ENCODE results near the gene BDH1.
"Not testable (repeated sequence)": the region's sequence is repeated elsewhere in the genome, so short reads cannot be mapped to it uniquely, and the experiment has no call there.

BDH1 gene

GRCh38 chr3:197480320-197480719, 75.4 kb downstream of the BDH1 start:
- H3K79me2 ChIP-seq (ENCODE audit: insufficient read depth, low read length): no peaks in the 10 kb centered on the region
- H2AFZ ChIP-seq (ENCODE audit: low read length): no peak overlapping the region
- TF ChIP-seq CTCF (conservative IDR thresholded peaks at IDR 0.05; ENCODE audit: low read length) (no peak), EZH2phosphoT487 (IDR thresholded peaks at IDR 0.05; ENCODE audit: borderline replicate concordance) (no peak)
- H3K36me3 ChIP-seq (ENCODE audit: insufficient read depth, low read length): no peaks in the 10 kb centered on the region
- no peak overlapping the region for H3K4me3 ChIP-seq (ENCODE audit: low read length, poor library complexity, severe bottlenecking)
- H3F3A ChIP-seq (ENCODE audit: low read depth): no peaks in the 10 kb centered on the region
- no peak overlapping the region for H3K9ac ChIP-seq (ENCODE audit: low read depth, low read length, poor library complexity, severe bottlenecking)
- H3K9me3 ChIP-seq (ENCODE audit: insufficient read depth, low read depth, low read length): no peaks in the 10 kb centered on the region
- H3K4me1 ChIP-seq (ENCODE audit: insufficient read depth, low read length, poor library complexity, severe bottlenecking): no peaks in the 10 kb centered on the region
- no peaks in the 10 kb centered on the region for H4K20me1 ChIP-seq (ENCODE audit: insufficient read depth, low read length, poor library complexity, severe bottlenecking)
- no peaks in the 10 kb centered on the region for H3K27me3 ChIP-seq (ENCODE audit: insufficient read depth, low read length, poor library complexity, severe bottlenecking)
- H3K9me2 ChIP-seq (replicated peaks; ENCODE audit: low read depth, low read length): no peaks in the 10 kb centered on the region
- H3K4me2 ChIP-seq (ENCODE audit: low read depth, low read length, poor library complexity, severe bottlenecking): no peak overlapping the region

- Histone ChIP-seq H3K4me1 (ENCODE audit: insufficient read depth, low read length, poor library complexity, severe bottlenecking) (no peaks in the 10 kb centered on the region), H3K27me3 (ENCODE audit: insufficient read depth, low read length, poor library complexity, severe bottlenecking) (no peaks in the 10 kb centered on the region), H3K9me2 (replicated peaks; ENCODE audit: low read depth, low read length) (no peaks in the 10 kb centered on the region), H2AFZ (ENCODE audit: low read length) (no peak overlapping the region), H3K36me3 (ENCODE audit: insufficient read depth, low read length) (no peaks in the 10 kb centered on the region), H3K4me3 (ENCODE audit: low read length, poor library complexity, severe bottlenecking) (no peak overlapping the region), H3F3A (ENCODE audit: low read depth) (no peaks in the 10 kb centered on the region), H3K9me3 (ENCODE audit: insufficient read depth, low read depth, low read length) (no peaks in the 10 kb centered on the region), H3K79me2 (ENCODE audit: insufficient read depth, low read length) (no peaks in the 10 kb centered on the region), H3K9ac (ENCODE audit: low read depth, low read length, poor library complexity, severe bottlenecking) (no peak overlapping the region), H3K4me2 (ENCODE audit: low read depth, low read length, poor library complexity, severe bottlenecking) (no peak overlapping the region), H4K20me1 (ENCODE audit: insufficient read depth, low read length, poor library complexity, severe bottlenecking) (no peaks in the 10 kb centered on the region)
- TF ChIP-seq CTCF (conservative IDR thresholded peaks at IDR 0.05; ENCODE audit: low read length): no peak
- TF ChIP-seq EZH2phosphoT487 (IDR thresholded peaks at IDR 0.05; ENCODE audit: borderline replicate concordance): no peak
Observed at GRCh38 chr3:197478746-197479668, 76.8 kb downstream of the BDH1 start.

- H3K36me3 ChIP-seq (ENCODE audit: insufficient read depth, low read length); H3K9me3 ChIP-seq (ENCODE audit: insufficient read depth, low read depth, low read length); H2AFZ ChIP-seq (ENCODE audit: low read length); H3K4me1 ChIP-seq (ENCODE audit: insufficient read depth, low read length, poor library complexity, severe bottlenecking); H3K4me2 ChIP-seq (ENCODE audit: low read depth, low read length, poor library complexity, severe bottlenecking); H3K79me2 ChIP-seq (ENCODE audit: insufficient read depth, low read length); H3K9ac ChIP-seq (ENCODE audit: low read depth, low read length, poor library complexity, severe bottlenecking); H3F3A ChIP-seq (ENCODE audit: low read depth); H3K9me2 ChIP-seq (replicated peaks; ENCODE audit: low read depth, low read length); H4K20me1 ChIP-seq (ENCODE audit: insufficient read depth, low read length, poor library complexity, severe bottlenecking); H3K27me3 ChIP-seq (ENCODE audit: insufficient read depth, low read length, poor library complexity, severe bottlenecking); H3K4me3 ChIP-seq (ENCODE audit: low read length, poor library complexity, severe bottlenecking): not testable (repeated sequence)
Observed at GRCh38 chr3:197477816-197478215, 78.0 kb downstream of the BDH1 start.
